Ovary (tissue), 9 donors: Measurements from ENCODE around the gene TBP. TPM values are rescaled to one million over a fixed set of nuclear protein-coding genes. Genes with fewer than 3 reads are reported as not detected.
"Not testable (repeated sequence)": the region's sequence is repeated elsewhere in the genome, so short reads cannot be mapped to it uniquely, and the experiment has no call there.

Experiments
- DNase-seq, 5 donors: peaks; one replicate each; pipeline ENCODE4 v3.0.0-alpha.2; 2019 to 2020
- H3K27ac ChIP-seq, 2 donors: fragments of 200-600 bp; one replicate each; pipeline versions ENCODE4 v1.5.1 to v1.8.0; 2019 to 2022
- H3K27me3 ChIP-seq: fragments of 200-600 bp; one replicate; pipeline ENCODE4 v1.8.0; 2022
- H3K36me3 ChIP-seq: fragments of 200-600 bp; sonication (generic); one replicate; pipeline ENCODE4 v1.5.1; 2019
- H3K4me1 ChIP-seq: one replicate; pipeline ENCODE4 v1.8.1; 2013; ENCODE audit warnings: mild to moderate bottlenecking, moderate library complexity; ENCODE audit not compliant: insufficient read depth
- H3K4me3 ChIP-seq: fragments of 200-600 bp; sonication (generic); one replicate; pipeline ENCODE4 v1.5.1; 2017
- H3K9me3 ChIP-seq, 2 donors: fragments of 200-600 bp in 1 of 2; sonication (generic) in 1 of 2; one replicate each; pipeline versions ENCODE4 v1.5.1 to v1.8.1; 2013 to 2019; ENCODE audit warnings: mild to moderate bottlenecking in 1 of 2, moderate library complexity in 1 of 2
- EP300 ChIP-seq: sonication (generic); formaldehyde crosslinking; IDR thresholded peaks from one replicate; pipeline ENCODE4 v1.6.1; 2017; ENCODE audit warnings: antibody characterized with exemption
- POLR2A ChIP-seq: fragments of 450-650 bp; IDR thresholded peaks from one replicate; pipeline ENCODE4 v1.6.1; 2017; ENCODE audit warnings: antibody characterized with exemption, mild to moderate bottlenecking, moderate library complexity
- whole genome bisulfite sequencing, 3 donors: extraction: QIAGEN DNeasy Blood & Tissue Kit in 1 of 3; methylation state at CpG; one replicate each; pipeline versions ENCODE4 v1.1.5 to v1.1.7; 2013 to 2017; 5-methylcytosine and 5-hydroxymethylcytosine counted together
- intact Hi-C, 4 donors: fragments of 100-400 bp; cut with DNase I; formaldehyde crosslinking; loops; one replicate each; pipeline versions ENCODE4 v1.11.0 to v1.15.1; 2022 to 2023
- polyA plus RNA-seq, 2 donors: library from polyadenylated mRNA; stranded (reverse); fragments of 200-250 nt in 1 of 2; fragments of 350-450 nt in 1 of 2; fragmentation: Illumina TruSeq in 1 of 2; extraction: RNeasy Lipid Tissue Mini Kit (QIAGEN cat#74804) in 1 of 2; gene quantifications; one replicate each; pipeline ENCODE4 v1.2.3, GENCODE V29; 2013 to 2014
- total RNA-seq, 7 donors: library from RNA; depleted of rRNA in 2 of 7; stranded (reverse); fragments of >200 nt in 2 of 7; fragmentation: NEBNext Ultra II Directional in 3 of 7; extraction: Animal tissue kit (Norgen Biotek cat#: 25700) in 3 of 7; gene quantifications; one replicate each; pipeline versions ENCODE4 v1.1.0 to v1.2.4, GENCODE V29; 2016 to 2023
- TF ChIP-seq, protein P1 (sequence below), 3 donors: fragments of 450-650 bp in 2 of 3; fragments of 200-600 bp in 1 of 3; IDR thresholded peaks; one replicate each; pipeline versions ENCODE4 v1.5.1 to v1.8.0; 2016 to 2022; ENCODE audit warnings: antibody characterized with exemption in 3 of 3, mild to moderate bottlenecking in 1 of 3
- donor health status: DM: no; HTN: no; CAD: no; lungs with moderate emphysema.
- donor health status: DM: no; HTN: no; CAD: no.
- donor health status: Bipolar disorder and iron deficiency.
- donor health status: DM: yes; HTN: yes; CAD: no.
- donor health status: DM: no; HTN: no; CAD: no.
- donor health status: DM: yes; HTN: yes; CAD: no.

Gene TBP
- total and polyA plus RNA-seq, 9 donors: 11.8 to 17.0 (median 14.1) TPM

DNA sequence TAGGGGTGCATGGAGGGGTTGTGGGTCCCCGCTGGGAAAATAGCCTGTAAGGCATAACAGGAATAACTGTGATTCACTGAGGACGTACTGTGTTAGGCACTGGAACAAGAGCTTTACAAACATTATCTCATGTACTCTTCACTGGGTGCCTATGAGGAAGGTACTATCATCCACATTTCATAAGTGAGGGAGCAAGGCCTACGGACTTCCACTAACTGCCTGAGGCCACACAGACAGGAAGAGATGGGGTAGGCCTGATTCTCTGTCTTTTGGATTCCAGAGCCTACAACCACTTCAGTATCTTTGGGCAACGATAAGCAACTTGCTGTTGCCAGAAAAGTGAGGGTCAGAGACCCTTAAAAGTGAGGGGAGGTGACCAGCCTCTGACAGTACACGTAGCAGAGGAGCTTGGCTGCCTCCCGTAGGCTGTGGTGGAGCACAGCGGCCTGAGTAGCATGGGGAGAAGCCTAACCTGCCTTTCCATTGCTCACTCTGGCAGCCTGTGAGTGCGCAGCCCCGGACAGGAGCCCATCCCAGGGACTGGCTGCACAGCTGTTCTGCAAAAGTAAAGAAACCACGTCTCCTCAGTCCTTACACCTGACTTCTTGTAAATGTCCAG is 31.5 kb upstream of the TBP start:
- Histone ChIP-seq H3K36me3 (no peaks in the 10 kb centered on the region), H3K4me1 (no peaks in the 10 kb centered on the region), H3K4me3 (no peak overlapping the region), H3K27ac (no peak overlapping the region), H3K9me3 (no peaks in the 10 kb centered on the region), H3K27me3 (no peaks in the 10 kb centered on the region)
- DNase-seq: no peak
- intact Hi-C loops: loop anchor here in 2 of 4 donors (5.0 to 10.0 kb wide), 2 partner anchors 688 to 695 kb away; no protein-coding TSS in a partner anchor
- 73 to 77% (median 75%) methylated on average over 10 of the region's 10 CpGs for WGBS, 3 donors
- TF ChIP-seq EP300: no peak
- TF ChIP-seq POLR2A: no peak
- TF ChIP-seq, protein P1, sequence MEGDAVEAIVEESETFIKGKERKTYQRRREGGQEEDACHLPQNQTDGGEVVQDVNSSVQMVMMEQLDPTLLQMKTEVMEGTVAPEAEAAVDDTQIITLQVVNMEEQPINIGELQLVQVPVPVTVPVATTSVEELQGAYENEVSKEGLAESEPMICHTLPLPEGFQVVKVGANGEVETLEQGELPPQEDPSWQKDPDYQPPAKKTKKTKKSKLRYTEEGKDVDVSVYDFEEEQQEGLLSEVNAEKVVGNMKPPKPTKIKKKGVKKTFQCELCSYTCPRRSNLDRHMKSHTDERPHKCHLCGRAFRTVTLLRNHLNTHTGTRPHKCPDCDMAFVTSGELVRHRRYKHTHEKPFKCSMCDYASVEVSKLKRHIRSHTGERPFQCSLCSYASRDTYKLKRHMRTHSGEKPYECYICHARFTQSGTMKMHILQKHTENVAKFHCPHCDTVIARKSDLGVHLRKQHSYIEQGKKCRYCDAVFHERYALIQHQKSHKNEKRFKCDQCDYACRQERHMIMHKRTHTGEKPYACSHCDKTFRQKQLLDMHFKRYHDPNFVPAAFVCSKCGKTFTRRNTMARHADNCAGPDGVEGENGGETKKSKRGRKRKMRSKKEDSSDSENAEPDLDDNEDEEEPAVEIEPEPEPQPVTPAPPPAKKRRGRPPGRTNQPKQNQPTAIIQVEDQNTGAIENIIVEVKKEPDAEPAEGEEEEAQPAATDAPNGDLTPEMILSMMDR (IDR thresholded peaks at IDR 0.05): no peak

DNA sequence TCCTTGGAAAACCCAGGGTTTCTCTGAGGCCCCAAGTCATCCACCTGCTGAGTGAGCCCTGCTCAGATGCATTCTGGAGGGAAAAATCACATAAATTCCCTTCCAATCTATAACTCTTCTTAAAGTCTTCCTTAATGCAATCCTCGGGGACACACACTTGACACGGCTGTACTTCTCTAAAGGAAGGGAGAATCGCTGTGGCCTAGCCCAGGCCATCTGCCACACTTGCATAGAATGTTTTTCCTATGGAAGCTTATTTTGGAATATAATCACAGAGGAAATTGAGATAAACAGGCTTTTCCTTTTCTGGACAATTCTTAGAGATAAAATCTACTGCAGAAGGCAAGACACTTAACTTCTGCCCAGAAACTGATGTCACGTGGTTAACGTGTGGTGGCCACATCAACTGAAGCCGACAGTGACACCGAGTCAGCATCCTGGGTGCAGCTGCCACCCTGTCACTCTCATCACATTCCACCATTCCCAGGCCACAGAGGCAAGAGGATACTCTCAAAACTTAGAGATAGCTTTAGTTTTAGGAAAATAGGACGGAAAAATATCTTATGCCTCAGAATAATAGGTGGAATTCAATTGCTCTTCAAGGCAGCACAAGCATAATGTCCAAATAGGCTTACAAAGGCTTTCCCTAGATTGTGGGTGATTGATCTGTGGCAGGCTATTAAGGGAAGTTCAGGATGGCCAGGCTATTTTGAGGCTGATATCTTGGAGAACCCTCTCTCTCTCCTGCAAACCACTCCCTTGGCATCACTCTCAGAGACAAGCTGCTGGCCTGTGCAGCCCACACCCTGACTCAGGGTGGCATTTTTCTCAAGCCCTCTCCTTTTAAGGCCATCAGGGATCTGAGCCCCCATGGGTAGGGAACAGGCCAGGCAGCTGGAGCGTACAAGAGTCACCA is 30.7 kb upstream of the TBP start:
- intact Hi-C loops: loop anchor here in 2 of 4 donors (5.0 to 10.0 kb wide), 2 partner anchors 689 to 696 kb away; no protein-coding TSS in a partner anchor
- H3K4me3 ChIP-seq: no peak overlapping the region
- H3K27ac ChIP-seq: no peak overlapping the region
- no peak for DNase-seq
- H3K4me1 ChIP-seq: no peaks in the 10 kb centered on the region
- TF ChIP-seq, protein P1 (IDR thresholded peaks at IDR 0.05): no peak
- TF ChIP-seq POLR2A (no peak), EP300 (no peak)
- H3K9me3 ChIP-seq: no peaks in the 10 kb centered on the region
- H3K27me3 ChIP-seq: no peaks in the 10 kb centered on the region
- 76 to 80% (median 79%) methylated on average over 9 of the region's 9 CpGs for WGBS, 3 donors
- no peaks in the 10 kb centered on the region for H3K36me3 ChIP-seq

DNA sequence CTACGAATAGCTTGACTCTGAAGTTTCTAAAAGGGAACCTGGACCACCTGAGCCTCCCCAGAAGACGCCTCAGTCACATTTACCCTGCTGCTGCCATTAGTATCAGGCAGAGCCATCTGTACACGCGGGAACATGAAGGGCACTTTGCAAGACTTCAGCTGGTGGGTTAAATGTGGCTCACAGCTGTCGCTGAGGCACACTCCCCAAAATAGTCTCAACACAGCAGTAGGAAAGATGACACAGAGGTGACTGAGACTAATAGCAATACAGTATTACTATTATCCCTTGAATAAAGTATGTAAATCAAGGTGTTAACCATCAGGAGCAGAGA is 30.0 kb upstream of the TBP start:
- TF ChIP-seq EP300: no peak
- TF ChIP-seq POLR2A: no peak
- TF ChIP-seq, protein P1 (IDR thresholded peaks at IDR 0.05): no peak
- no peaks in the 10 kb centered on the region for H3K27me3 ChIP-seq
- no peak overlapping the region for H3K27ac ChIP-seq
- DNase-seq: no peak
- intact Hi-C loops: loop anchor here in 2 of 4 donors (5.0 to 10.0 kb wide), 2 partner anchors 689 to 697 kb away; no protein-coding TSS in a partner anchor
- H3K4me1 ChIP-seq: no peaks in the 10 kb centered on the region
- no peak overlapping the region for H3K4me3 ChIP-seq
- H3K9me3 ChIP-seq: no peaks in the 10 kb centered on the region
- 73 to 81% (median 77%) methylated on average over 5 of the region's 5 CpGs for WGBS, 3 donors
- H3K36me3 ChIP-seq: no peaks in the 10 kb centered on the region

DNA sequence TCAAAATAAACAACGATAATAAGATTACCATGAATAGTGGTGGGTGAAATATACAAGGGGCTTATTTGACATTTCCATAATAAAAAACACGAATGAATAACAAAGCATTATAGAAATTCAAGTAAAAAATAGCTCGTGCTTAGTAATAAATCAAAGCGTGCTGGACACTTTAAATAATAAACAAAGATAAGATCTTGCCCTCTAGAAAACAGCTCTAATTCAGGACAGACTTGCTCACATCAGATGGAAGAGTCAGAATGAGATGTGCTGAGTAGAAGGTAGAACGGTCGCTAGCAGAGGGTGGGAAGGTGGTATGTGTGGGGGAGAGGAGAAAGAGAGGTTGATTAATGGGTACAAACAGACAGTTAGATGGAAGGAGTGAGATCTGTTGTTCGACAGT is 28.4 kb upstream of the TBP start:
- Histone ChIP-seq H3K27ac (no peak overlapping the region), H3K27me3 (no peaks in the 10 kb centered on the region), H3K9me3 (no peaks in the 10 kb centered on the region), H3K36me3 (no peaks in the 10 kb centered on the region), H3K4me1 (no peaks in the 10 kb centered on the region), H3K4me3 (no peak overlapping the region)
- no peak for TF ChIP-seq POLR2A
- TF ChIP-seq EP300: no peak
- TF ChIP-seq, protein P1 (IDR thresholded peaks at IDR 0.05): no peak
- no peak for DNase-seq
- intact Hi-C loops: loop anchor here in 2 of 4 donors (5.0 to 10.0 kb wide), 3 partner anchors 691 to 733 kb away; no protein-coding TSS in a partner anchor
- WGBS, 3 donors: 49 to 52% (median 51%) methylated on average over 7 of the region's 7 CpGs

DNA sequence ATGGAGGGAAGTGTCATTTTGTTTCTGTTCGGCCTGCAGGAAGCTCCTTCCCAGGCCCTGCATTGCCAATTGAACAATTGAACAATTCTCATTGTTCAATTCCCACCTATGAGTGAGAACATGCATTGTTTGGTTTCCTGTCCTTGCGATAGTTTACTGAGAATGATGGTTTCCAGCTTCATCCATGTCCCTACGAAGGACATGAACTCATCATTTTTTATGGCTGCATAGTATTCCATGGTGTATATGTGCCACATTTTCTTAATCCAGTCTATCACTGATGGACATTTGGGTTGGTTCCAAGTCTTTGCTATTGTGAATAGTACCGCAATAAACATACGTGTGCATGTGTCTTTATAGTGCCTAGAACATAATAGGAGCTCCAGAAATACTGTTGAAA is 26.2 kb upstream of the TBP start:
- not testable (repeated sequence) for H3K27me3 ChIP-seq, H3K4me1 ChIP-seq, H3K27ac ChIP-seq, H3K36me3 ChIP-seq, DNase-seq, H3K4me3 ChIP-seq, H3K9me3 ChIP-seq
- intact Hi-C loops: loop anchor here in 2 of 4 donors (5.0 to 10.0 kb wide), 3 partner anchors 693 to 736 kb away; no protein-coding TSS in a partner anchor
- 93 to 96% (median 93%) methylated on average over 5 of the region's 5 CpGs for WGBS, 3 donors
